ENCODE results near the gene SH2B3.
A peak's percentile ranks its signal among the peaks of the same experiment; 100 is the strongest.
"Not testable (repeated sequence)": the region's sequence is repeated elsewhere in the genome, so short reads cannot be mapped to it uniquely, and the experiment has no call there.

The SH2B3 gene

GRCh38 chr12:111462210-111462769 lies 56.6 kb downstream of the SH2B3 start:
- Mint-ChIP-seq H3K4me3 (no peak overlapping the region), H3K27ac (no peak overlapping the region), H3K36me3 (peaks cover 52% of the 10 kb centered on the region), H3K4me1 (no peaks in the 10 kb centered on the region), H3K9me3 (no peaks in the 10 kb centered on the region)
- no peak for ATAC-seq
- no peak for DNase-seq (ENCODE audit: low spot score in 2 of 2)

- no peaks in the 10 kb centered on the region for H3K4me1 Mint-ChIP-seq
- peak in 1 of 2 donors; percentile 44 for DNase-seq (ENCODE audit: low spot score in 2 of 2)
- H3K9me3 Mint-ChIP-seq = no peaks in the 10 kb centered on the region
- peaks cover 62% of the 10 kb centered on the region for H3K36me3 Mint-ChIP-seq
- no peak overlapping the region for H3K4me3 Mint-ChIP-seq
- no peak for ATAC-seq
- no peak overlapping the region for H3K27ac Mint-ChIP-seq
Measured at GRCh38 chr12:111467092-111467856, 61.6 kb downstream of the SH2B3 start.

GRCh38 chr12:111467857-111468241 lies 62.1 kb downstream of the SH2B3 start:
- no peak for ATAC-seq
- H3K4me3 Mint-ChIP-seq = no peak overlapping the region
- no peaks in the 10 kb centered on the region for H3K9me3 Mint-ChIP-seq
- peaks cover 67% of the 10 kb centered on the region for H3K36me3 Mint-ChIP-seq
- H3K27ac Mint-ChIP-seq = no peak overlapping the region
- DNase-seq (ENCODE audit: low spot score in 2 of 2) = no peak
- H3K4me1 Mint-ChIP-seq = no peaks in the 10 kb centered on the region

GRCh38 chr12:111469401-111469800 lies 63.7 kb downstream of the SH2B3 start:
- ATAC-seq (no peak), DNase-seq (ENCODE audit: low spot score in 2 of 2) (no peak)
- Mint-ChIP-seq H3K36me3 (peaks cover 74% of the 10 kb centered on the region), H3K27ac (no peak overlapping the region), H3K4me3 (no peak overlapping the region), H3K9me3 (no peaks in the 10 kb centered on the region), H3K4me1 (no peaks in the 10 kb centered on the region)

GRCh38 chr12:111471236-111471635 lies 65.5 kb downstream of the SH2B3 start:
- H3K9me3 Mint-ChIP-seq = no peaks in the 10 kb centered on the region
- no peak overlapping the region for H3K27ac Mint-ChIP-seq
- DNase-seq (ENCODE audit: low spot score in 2 of 2) (peak in 1 of 2 donors; percentile 17), ATAC-seq (no peak)
- no peaks in the 10 kb centered on the region for H3K4me1 Mint-ChIP-seq
- H3K4me3 Mint-ChIP-seq = no peak overlapping the region
- H3K36me3 Mint-ChIP-seq = peaks cover 79% of the 10 kb centered on the region

- H3K27ac Mint-ChIP-seq = peak overlapping the region; percentile 52
- H3K4me1 Mint-ChIP-seq = no peaks in the 10 kb centered on the region
- DNase-seq (ENCODE audit: low spot score in 2 of 2) = no peak
- H3K36me3 Mint-ChIP-seq = peaks cover 100% of the 10 kb centered on the region
- ATAC-seq = no peak
- H3K4me3 Mint-ChIP-seq = no peak overlapping the region
- no peaks in the 10 kb centered on the region for H3K9me3 Mint-ChIP-seq
Measured at GRCh38 chr12:111482462-111482861, 76.7 kb downstream of the SH2B3 start.

GRCh38 chr12:111488271-111488670 lies 82.5 kb downstream of the SH2B3 start:
- no peaks in the 10 kb centered on the region for H3K4me1 Mint-ChIP-seq

GRCh38 chr12:111488798-111489197 lies 83.1 kb downstream of the SH2B3 start:
- H3K4me3 Mint-ChIP-seq = no peak overlapping the region
- H3K4me1 Mint-ChIP-seq = no peaks in the 10 kb centered on the region
- ATAC-seq (no peak), DNase-seq (ENCODE audit: low spot score in 2 of 2) (no peak)
- H3K27ac Mint-ChIP-seq = peak overlapping the region; percentile 50
- peaks cover 89% of the 10 kb centered on the region for H3K36me3 Mint-ChIP-seq
- no peaks in the 10 kb centered on the region for H3K9me3 Mint-ChIP-seq

More at GRCh38 chr12:111488271-111488670, 82.5 kb downstream of the SH2B3 start:
- peaks cover 89% of the 10 kb centered on the region for H3K36me3 Mint-ChIP-seq
- H3K4me3 Mint-ChIP-seq = no peak overlapping the region
- no peak overlapping the region for H3K27ac Mint-ChIP-seq
- DNase-seq (ENCODE audit: low spot score in 2 of 2) (peak in 1 of 2 donors; percentile 22), ATAC-seq (no peak)
- H3K9me3 Mint-ChIP-seq = no peaks in the 10 kb centered on the region

- not testable (repeated sequence) for H3K4me1 Mint-ChIP-seq, H3K9me3 Mint-ChIP-seq, ATAC-seq, H3K4me3 Mint-ChIP-seq, H3K27ac Mint-ChIP-seq
- H3K36me3 Mint-ChIP-seq = peaks cover 85% of the 10 kb centered on the region
- DNase-seq (ENCODE audit: low spot score in 2 of 2) = peak in 1 of 2 donors; percentile 8
Measured at GRCh38 chr12:111492979-111493378, 87.3 kb downstream of the SH2B3 start.

- Mint-ChIP-seq H3K27ac (no peak overlapping the region), H3K36me3 (peaks cover 83% of the 10 kb centered on the region), H3K4me1 (no peaks in the 10 kb centered on the region), H3K4me3 (no peak overlapping the region), H3K9me3 (no peaks in the 10 kb centered on the region)
- ATAC-seq (no peak), DNase-seq (ENCODE audit: low spot score in 2 of 2) (no peak)
Measured at GRCh38 chr12:111494676-111495075, 89.0 kb downstream of the SH2B3 start.
